Measurements from ENCODE around the gene F12.

The F12 gene

DNA sequence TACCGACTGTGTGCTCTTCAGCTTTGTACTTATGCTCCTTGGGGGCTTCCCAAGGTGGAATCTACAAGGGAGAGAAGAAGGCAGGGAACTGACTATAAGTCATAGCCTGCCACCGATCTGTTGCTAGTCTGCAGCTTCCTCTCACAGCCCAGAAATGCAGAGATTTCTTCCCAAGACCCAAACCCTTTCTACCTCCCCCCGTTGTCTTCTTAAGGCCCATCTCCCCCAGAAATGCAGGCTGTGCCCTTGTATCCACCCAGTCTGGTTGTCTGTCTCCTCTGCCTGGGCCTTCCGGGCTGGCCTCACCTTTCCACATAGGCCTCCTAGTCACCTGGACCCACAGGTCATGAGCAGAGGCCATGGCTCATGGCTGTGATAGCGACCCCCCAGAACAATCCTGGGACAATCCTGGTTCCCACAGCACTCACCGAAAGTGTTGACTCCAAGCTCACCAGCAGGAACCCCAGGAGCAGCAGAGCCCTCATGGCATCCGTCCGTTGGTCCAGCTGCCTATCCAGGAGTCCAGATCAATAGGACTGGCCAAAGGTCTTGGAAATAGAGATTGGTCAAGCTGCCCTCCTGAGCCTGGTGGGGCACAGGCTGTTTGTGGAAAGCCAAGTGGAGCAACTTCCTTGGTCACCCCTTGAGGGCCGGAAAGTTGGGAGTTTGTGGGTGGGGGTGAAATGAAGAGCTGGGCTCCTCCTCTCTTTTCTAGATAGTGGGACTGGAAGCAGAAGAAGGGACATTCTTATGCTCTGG lies at the start of gene F12:
Gene F12 (minus strand): TSS at position 522 of the 759 bp plus-strand sequence. CDS start 37 bp downstream, at position 485.
- DNase-seq (ENCODE audit: low read depth in 2 of 2) = no peak

DNA sequence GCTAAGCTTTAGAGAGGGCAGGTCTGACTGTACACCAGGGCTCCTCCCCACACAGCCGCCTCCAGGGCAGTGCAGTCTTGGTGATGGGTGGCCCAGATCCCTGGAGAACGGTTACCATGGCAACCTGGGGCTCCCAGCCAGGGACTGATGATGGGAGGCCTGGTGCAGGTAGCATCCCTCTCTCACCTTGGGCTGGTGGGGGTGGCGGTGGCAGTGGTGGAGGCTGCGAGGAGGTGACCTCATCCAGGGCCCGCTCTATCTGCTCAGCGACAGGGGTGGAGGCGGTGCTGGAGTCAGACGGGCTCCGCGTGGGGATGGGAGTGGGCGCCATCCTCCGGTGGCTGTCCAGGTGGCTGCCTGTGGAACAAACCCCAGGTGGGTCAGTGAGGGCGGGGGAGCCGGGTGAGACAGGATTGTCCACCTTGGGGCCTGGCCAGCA lies 49.6 kb upstream of the F12 start:
- no peak for DNase-seq (ENCODE audit: low read depth in 2 of 2)

DNA sequence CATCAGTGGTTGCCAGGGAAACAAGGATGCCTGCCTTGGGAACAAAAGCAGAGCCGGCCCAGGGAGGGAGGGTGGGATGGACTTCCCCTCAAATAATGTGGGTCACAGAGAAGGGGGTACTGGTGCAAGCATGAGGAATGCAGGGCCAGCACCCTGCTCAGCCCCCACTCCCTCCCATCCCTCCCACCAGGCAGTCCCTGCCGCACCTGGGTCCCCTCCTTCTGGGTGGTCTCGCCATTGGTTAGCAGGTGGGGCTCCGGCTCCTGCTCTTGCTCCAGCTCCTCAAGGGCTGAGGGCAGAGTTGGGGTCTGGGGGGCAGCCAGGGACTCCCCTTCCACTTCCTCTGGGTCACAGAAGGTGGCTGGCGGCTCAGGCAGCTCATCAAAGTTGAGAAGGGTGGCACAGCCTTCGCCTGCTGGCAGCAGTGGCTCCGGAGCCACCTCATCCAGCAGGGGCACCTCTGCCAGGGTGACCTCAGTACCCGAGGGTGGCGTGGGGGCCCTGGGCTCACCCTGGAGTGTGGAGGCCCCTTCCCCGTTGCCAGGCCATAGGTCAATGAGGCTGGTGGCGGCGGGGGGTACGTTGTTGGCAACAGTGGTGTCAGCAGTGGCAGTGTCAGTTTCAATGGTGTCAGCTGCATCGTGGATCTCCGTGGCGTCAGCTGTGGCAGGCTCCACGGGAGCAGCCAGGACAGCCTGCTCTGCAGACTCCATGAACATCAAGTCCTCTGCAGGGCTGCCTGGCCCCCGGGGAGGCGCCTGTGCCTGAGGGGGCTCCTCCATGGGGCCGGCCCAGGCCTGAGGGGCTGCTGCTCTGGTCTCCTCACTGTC lies 48.7 kb upstream of the F12 start:
- DNase-seq (ENCODE audit: low read depth in 2 of 2) = no peak

DNA sequence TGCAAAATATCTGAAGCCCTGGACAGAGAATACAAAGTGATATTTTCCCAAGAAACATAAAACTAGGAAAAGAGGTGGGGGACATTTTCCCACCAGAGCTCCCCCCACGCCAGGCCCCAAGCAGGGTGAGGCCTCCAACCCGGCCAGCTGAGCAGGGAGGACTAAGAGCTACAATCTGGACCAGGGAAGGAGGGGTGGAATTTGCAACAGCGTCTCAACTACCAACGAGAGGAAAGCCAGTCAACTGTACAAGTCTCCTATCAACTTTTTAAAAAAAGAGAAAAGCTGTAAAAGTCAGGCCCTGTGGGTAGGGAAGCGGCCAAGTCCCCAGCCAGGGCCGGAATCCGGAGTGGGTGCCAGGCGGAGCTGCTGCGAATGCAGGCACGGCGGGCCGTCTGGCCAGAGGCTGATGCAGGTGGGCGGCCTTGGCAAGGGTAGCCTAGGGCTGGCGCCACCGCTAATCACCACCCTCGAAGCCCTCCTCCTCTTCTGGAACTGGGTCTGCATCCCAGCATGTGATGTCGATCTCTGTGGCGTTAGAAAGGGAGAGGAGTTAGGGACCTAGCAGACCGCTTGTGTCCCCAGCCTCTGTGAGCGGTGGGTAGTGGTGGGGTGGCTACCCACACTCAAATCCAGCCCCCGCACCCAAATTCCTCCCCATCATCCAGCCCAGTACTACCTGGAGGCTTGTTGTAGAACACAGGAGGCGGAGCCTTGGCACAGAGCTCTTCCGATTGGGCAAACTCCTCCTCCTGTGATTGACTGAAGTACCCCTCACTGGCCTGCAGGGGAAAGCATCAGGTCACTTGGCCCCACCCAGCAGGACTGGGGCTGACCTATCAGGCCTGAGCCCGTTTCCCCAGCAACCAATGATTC lies 47.9 kb upstream of the F12 start:
- DNase-seq (ENCODE audit: low read depth in 2 of 2) = no peak

DNA sequence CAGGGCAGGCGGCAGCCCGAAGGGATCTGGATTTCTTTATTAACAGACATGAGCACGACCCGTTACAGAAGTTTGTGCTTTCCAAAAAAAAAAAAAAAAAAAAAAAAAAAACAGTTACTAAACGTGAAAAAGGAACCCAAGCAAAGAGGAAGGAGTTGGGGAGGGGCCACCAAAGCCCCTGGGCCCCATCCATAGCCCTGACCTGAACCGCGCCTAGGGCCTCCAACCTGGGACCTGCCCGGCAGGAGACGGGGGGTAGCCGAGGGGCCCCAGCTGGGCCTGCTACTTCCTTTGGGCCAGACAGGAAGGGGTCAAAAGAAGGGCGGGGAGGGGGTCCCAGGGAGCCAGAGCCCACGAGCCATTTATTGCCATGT lies 47.2 kb upstream of the F12 start:
- no peak for DNase-seq (ENCODE audit: low read depth in 2 of 2)

DNA sequence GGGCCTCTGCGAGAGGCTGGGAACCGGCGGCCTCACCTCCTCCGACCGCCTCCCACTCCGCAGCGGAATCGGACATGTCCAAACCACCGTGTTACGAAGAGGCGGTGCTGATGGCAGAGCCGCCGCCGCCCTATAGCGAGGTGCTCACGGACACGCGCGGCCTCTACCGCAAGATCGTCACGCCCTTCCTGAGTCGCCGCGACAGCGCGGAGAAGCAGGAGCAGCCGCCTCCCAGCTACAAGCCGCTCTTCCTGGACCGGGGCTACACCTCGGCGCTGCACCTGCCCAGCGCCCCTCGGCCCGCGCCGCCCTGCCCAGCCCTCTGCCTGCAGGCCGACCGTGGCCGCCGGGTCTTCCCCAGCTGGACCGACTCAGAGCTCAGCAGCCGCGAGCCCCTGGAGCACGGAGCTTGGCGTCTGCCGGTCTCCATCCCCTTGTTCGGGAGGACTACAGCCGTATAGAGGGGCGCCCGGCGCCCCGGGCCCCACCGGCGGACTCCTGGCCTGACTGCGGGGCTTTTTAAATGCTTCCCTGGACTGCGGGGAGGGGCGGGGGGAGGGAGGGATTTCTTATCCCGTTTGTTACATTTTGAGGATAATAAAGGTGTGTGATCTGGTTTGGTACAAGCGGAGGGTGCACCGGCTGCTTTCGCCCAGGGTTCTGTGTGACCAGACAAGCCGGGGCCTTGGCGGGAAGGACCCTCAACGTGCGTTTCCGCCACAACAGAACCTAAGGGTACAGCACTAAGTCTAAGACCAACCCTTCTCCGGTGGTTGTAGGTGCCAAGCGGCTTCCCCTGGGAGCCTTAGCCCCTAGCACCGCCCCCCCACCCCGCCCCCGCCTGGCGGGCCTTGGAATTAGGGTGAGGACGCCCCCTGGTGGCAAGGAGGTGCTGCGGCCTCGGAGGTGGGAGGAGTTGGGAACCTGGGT lies 46.6 kb upstream of the F12 start:
- peak; percentile 93 to 97 for DNase-seq (ENCODE audit: low read depth in 2 of 2)

DNA sequence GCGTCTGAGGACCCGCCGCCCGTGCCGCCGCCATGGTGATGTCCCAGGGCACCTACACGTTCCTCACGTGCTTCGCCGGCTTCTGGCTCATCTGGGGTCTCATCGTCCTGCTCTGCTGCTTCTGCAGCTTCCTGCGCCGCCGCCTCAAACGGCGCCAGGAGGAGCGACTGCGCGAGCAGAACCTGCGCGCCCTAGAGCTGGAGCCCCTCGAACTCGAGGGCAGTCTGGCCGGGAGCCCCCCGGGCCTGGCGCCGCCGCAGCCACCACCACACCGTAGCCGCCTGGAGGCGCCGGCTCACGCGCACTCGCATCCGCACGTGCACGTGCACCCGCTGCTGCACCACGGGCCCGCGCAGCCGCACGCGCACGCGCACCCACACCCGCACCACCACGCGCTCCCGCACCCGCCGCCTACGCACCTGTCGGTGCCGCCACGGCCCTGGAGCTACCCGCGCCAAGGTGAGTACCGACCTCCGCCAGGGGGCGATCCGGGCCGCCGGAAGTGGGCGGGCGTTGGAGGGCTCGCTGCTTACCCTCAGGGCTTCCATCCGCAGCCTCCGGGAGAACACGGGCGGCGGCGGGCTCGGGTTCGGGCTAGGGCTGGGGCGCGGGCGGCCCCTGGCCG lies 45.8 kb upstream of the F12 start:
- DNase-seq (ENCODE audit: low read depth in 2 of 2) = peak; percentile 83 to 85

DNA sequence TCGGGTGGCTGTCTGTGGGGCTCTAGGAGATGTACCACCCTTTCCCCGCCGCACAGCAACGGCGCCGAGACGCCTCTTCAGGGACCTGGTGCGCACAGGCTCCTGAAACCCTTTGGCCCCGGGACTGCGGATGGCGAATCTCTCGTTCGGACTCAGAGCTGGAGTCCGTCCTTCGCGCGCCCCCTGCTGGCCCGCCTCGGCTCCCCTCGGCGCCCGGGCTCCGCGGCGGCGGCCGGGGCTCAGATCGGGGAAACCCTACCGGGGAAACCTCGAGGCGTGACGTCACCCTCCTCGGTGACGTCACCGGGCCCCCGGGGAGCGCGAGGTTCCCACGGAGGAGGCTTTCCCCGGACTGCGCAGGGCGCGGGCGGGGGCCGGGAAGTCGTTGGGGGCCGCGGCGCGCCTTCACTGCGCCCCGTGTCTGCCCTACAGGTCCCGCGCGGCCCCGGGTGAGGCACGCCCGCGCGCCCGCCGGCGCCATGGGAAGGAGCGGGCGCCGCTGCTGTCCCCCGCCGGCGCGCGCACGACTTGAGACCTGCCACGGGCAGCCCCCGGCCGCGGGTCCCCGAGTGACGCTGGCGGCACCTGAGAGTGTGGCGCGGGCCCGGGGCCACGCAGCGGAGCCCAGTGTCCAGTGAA lies 45.2 kb upstream of the F12 start:
- DNase-seq (ENCODE audit: low read depth in 2 of 2) = peak; percentile 91 to 93

DNA sequence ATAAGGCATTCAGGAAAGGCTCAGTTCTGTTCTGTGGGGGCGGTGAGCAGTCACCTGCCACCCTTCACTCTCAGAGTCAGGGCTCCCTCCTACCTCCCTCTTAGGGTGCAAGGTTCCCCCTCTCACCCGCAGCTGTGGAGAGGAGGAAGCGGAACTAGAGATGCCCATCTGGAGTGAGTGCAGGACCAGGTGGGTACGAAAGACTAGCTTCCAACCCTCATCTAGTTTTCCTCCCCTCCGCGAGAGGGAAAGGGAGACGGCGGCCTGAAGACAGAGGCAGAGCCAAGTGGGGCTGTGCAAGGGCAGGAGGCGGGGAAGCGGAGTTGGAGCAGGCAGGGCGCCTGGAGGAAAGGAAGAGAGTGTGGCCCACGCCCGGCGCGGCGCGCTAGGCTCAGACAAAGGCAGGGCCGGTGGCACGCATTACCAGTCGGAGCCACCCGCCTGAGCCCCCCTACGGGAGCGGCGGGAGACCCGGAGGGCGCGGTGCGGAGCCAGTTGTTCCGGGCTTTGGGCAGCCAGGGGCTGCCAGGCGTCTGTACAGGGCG lies 44.6 kb upstream of the F12 start:
- DNase-seq (ENCODE audit: low read depth in 2 of 2) = no peak

DNA sequence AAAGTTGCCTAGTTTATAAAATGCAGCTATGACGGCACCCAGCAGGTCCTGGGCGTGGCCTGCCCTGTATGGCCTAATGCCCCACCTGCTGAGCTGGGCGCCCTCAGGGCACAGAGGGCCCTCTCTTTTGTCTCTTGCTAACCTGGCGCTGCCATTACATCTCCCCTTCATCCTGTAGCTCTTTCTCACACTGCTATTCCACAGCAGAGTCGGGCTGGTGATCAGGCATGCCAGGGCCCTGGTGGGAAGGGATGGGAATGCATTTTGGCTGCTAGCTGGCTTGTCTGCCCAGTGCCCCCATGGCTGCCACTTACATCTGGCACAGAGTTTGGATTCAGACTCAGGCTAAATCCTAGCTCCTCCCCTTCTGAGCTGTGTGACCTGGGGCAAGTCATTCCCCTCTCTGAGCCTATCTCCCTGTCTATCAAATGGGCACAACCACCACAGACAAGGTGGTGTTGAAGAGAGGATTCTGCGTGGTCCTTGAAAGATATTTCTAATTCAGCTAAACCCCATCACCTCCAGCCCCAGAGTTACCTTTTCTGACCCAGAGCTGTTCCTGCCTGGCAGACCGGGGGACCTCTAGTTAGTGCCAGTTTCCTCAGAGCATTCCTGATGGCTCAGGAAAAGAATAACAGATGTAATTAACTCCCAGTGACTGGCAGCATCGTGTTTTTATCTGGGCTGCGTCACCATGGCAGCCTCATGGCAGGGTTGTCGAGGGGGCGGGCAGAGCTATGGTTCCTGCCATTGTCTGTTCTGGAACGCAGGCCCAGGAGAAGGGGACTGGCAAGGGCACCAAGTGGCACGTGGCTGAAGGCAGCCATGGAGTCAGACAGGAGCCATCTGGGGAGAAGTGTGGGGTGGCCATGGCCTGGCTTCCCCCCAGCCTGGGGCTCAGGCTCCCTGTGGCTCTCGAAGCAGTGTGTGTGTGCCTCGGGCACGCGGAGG lies 43.6 kb upstream of the F12 start:
- DNase-seq (ENCODE audit: low read depth in 2 of 2) = no peak

DNA sequence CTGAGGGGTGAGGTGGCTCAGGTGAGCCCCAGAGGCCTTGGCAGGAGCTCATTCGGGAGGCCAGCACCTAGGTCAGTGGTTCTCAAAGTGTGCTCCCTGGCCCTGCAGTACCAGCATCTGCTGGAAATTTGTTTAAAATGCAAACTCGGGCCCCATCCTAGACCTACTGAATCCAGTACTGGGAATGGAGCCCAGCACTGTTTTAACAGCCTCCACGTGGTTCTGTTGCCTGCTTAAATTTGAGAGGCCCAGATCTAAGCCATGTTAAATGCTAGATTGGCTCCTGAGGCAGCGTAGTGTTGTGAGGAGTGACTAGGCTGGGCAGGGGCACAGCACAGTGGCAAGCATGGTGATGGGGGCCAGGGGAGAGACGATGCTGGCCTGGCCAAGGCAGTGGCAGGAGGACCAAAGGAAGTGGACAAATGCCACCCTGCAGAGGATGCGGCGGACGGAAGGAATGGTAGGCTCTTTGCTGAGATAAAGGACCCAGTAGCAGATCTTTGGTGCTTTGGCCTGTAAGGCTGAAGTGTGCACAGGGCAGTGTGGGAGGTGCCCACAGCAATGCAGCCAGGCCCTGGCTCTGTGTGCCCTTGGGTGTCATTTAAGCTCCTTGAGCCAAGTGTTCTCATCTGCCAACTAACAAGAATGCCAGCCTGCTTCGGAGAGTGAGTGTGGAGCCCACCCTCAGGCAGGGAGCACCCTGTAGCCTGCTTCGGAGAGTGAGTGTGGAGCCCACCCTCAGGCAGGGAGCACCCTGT lies 41.5 kb upstream of the F12 start:
- no peak for DNase-seq (ENCODE audit: low read depth in 2 of 2)

DNA sequence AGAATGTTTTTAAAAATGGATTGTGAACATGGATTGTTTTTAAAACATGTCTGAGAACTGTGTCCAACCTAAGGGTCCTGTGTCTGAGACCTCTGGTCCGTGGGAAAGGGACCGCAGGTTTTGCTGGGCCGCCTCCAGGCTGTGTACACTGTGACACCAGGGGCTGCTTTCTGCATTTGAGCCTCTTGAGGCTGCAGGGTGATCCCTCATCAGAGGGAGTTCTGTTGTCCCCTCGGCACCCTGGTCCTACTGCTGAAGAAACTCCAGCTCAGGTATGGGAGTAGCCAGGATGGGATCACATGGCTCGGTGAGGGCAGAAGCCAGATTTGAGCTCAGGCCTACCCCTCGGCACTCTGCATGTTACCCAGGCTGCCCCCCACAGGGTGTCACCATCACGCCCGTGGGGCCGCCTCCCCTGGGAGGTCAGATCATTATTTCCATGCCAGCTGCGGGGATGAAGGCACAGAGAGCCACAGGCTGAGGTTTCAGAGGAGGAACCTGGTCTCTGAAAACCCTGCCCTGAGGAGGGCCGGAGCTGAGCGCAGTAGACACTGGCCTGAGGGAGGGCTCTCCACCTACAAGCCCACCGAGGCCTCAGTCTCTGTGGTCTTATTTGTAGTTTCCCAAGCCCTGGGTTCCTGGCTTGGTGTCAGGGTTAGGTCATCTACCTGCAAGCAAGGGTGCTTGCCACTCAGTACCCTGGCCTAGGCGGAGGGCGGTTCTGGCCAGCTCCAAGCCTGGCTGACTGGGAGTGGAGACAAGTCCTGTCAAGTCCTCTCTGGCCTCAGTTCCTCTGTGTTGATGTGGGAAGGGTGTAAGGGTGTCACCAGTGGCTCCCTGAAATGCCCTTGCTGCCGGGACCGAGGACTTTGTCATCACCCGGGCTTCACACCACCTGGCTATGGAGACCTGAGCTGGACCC lies 40.0 kb upstream of the F12 start:
- DNase-seq (ENCODE audit: low read depth in 2 of 2) = no peak

DNA sequence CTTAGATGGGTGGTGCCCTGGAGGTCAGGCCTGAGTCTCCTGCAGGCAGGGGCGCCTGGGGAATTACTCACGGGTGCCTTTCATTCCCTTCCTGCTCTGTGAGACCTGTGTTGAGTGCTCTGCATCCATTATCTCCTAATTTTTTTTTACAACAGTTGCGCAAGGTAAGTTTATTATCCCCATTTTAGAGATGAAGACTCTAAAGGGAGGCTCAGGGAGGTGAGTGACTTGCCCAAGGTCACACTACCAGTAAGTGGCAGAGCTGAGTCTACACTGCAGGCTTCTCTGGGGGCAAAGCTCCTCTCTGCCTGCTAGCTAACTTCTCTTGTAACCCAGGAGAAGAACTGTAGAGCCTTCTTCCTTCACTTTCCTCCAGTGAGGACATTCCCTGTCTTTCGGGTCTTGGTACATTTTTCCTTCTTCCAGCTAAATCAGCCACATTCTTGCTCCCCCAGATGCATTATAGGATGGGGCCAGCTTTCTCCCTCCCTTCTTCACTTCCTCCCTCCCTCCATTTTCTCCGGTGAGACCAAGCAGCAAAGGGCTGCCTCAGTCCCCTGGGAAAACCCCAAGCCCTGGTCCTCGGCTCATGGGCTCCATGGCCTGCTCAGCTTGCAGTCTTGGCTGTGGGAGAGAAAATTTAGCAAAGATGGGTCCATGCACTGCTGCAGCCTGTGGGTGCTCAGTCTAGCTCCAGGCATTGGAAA lies 39.0 kb upstream of the F12 start:
- DNase-seq (ENCODE audit: low read depth in 2 of 2) = no peak

DNA sequence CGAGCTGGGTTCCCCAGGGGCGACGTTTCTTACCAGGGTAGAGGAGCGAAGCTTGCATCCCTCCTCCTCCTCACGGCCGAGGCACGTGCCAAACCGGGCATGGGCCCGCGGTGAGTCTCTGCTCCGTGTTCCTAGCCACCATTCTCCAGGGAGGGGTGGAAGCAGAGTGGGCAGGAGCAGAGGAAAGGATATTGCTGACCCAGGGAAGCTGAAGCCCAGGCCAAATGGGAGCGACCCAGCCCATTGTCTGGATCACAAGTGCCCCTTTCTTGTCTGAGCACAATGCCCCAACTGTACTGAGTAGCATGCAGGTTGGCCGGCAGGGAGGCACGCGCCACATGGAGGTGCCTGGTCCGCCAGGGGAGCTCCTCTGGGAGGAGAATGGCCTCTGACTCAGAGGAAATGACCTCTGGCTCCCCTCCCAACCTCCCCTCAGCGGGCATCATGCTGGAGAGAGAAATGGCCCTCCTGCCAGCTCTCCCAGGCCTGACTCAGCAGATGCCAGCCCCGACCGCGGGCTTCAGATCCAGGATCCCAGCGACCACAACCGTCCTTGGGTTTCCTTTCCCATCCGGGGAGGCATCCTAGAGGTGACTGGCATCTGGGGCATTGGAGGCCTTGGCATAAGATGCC lies 38.4 kb upstream of the F12 start:
- no peak for DNase-seq (ENCODE audit: low read depth in 2 of 2)

DNA sequence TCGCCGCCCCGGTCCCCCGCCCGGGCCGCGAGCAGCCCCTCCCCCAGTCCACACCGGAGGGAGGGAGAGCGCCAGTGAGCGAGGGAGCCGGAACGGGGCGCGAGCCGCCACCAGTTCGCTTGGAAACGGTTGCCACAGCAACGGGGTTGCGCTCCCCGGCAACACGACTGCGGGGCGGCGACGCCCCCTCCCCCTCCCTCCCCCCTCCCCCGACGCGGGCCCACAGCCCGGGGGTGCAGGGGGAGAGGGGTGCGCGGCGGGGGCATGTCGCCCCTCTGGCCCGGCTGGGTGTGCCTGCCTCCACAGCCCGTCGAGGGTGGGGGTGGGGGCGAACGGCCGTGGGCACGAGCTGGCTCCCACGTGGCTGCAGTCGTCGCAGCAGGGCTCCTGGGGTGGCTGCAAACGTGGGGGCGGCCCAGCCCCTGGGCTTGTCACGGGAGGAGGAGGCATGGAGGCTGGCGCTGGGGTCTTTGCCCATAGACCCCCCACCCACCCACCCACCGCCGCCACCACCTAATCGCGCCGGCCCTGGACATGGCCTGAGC lies 37.8 kb upstream of the F12 start:
- no peak for DNase-seq (ENCODE audit: low read depth in 2 of 2)

Measured in stimulated activated CD8-positive, alpha-beta memory T cell treated with anti-CD3 and anti-CD28 coated beads, Interleukin-7, amount 100 ng/mL, for 1 hour (primary cell).